Kidney epithelial cell (primary cell): ENCODE measurements around the gene ALKBH1. TPM values are rescaled to one million over a fixed set of nuclear protein-coding genes. Genes with fewer than 3 reads are reported as not detected.
"Not testable (repeated sequence)": the region's sequence is repeated elsewhere in the genome, so short reads cannot be mapped to it uniquely, and the experiment has no call there.

ENCODE experiments used
- DNase-seq: peaks from one replicate; pipeline ENCODE4 v3.0.0-alpha.2; 2010; ENCODE audit warnings: low read depth
- H3K27me3 ChIP-seq: 2 replicates; pipeline ENCODE4 v1.6.0; 2011; ENCODE audit warnings: low read length; ENCODE audit not compliant: control insufficient read depth, insufficient read depth
- H3K36me3 ChIP-seq: 2 replicates; pipeline ENCODE4 v1.5.1; 2011; ENCODE audit warnings: low read length; ENCODE audit not compliant: control insufficient read depth, insufficient read depth
- H3K4me3 ChIP-seq: 2 replicates; pipeline ENCODE4 v1.5.1; 2011; ENCODE audit warnings: low read depth, mild to moderate bottlenecking, control low read depth, low read length
- CTCF ChIP-seq: IDR thresholded peaks from 2 replicates; pipeline ENCODE4 v1.5.1; 2011; ENCODE audit warnings: mild to moderate bottlenecking, moderate library complexity, low read length, control low read depth, inconsistent platforms; ENCODE audit not compliant: insufficient read depth, poor library complexity, severe bottlenecking
- total RNA-seq: library from RNA; depleted of rRNA; stranded (reverse); fragments of >200 nt; gene quantifications from 2 replicates; pipeline ENCODE4 v1.2.3, GENCODE V29; 2015

Gene ALKBH1
- total RNA-seq, 1 donor from 2014 or later: 12.9 TPM

- TF ChIP-seq CTCF: no peak
- no peaks in the 10 kb centered on the region for H3K27me3 ChIP-seq
Measured at GRCh38 chr14:77663293-77663692, 44.5 kb downstream of the ALKBH1 start.

GRCh38 chr14:77661562-77661961 lies 46.3 kb downstream of the ALKBH1 start:
- not testable (repeated sequence) for H3K36me3 ChIP-seq, DNase-seq, H3K4me3 ChIP-seq, H3K27me3 ChIP-seq

More at GRCh38 chr14:77663293-77663692, 44.5 kb downstream of the ALKBH1 start:
- Histone ChIP-seq H3K36me3 (no peaks in the 10 kb centered on the region), H3K4me3 (no peak overlapping the region)
- DNase-seq: no peak

- H3K36me3 ChIP-seq: no peaks in the 10 kb centered on the region
- DNase-seq: peak; percentile 56
Measured at GRCh38 chr14:77660754-77661153, 47.1 kb downstream of the ALKBH1 start.

GRCh38 chr14:77659831-77660230 lies 48.0 kb downstream of the ALKBH1 start:
- no peak for TF ChIP-seq CTCF
- H3K36me3 ChIP-seq: no peaks in the 10 kb centered on the region
- no peak for DNase-seq
- no peak overlapping the region for H3K4me3 ChIP-seq
- H3K27me3 ChIP-seq: peaks cover 2% of the 10 kb centered on the region

More at GRCh38 chr14:77660754-77661153, 47.1 kb downstream of the ALKBH1 start:
- H3K4me3 ChIP-seq: no peak overlapping the region
- peaks cover 2% of the 10 kb centered on the region for H3K27me3 ChIP-seq
- no peak for TF ChIP-seq CTCF

- Histone ChIP-seq H3K4me3 (no peak overlapping the region), H3K36me3 (no peaks in the 10 kb centered on the region), H3K27me3 (peaks cover 2% of the 10 kb centered on the region)
- DNase-seq: no peak
- no peak for TF ChIP-seq CTCF
Measured at GRCh38 chr14:77657280-77657679, 50.5 kb downstream of the ALKBH1 start.

GRCh38 chr14:77654001-77654441 lies 53.8 kb downstream of the ALKBH1 start:
- no peak overlapping the region for H3K4me3 ChIP-seq
- H3K36me3 ChIP-seq: no peaks in the 10 kb centered on the region
- H3K27me3 ChIP-seq: peaks cover 2% of the 10 kb centered on the region
- no peak for TF ChIP-seq CTCF
- DNase-seq: no peak
